DMS79 (cell line): ENCODE results near the gene KCTD3.

ENCODE experiments used
- DNase-seq: peaks from one replicate; lab custom pipeline; 2025; lab: John Stamatoyannopoulos, UW

Gene KCTD3

GRCh38 chr1:215606564-215607168 lies 39.6 kb downstream of the KCTD3 start:
- DNase-seq, result no peak

- no peak for DNase-seq
Observed at GRCh38 chr1:215607412-215607811, 40.3 kb downstream of the KCTD3 start.

GRCh38 chr1:215608646-215609045 lies 41.5 kb downstream of the KCTD3 start:
- no peak for DNase-seq

- no peak for DNase-seq
Observed at GRCh38 chr1:215612391-215612790, 45.3 kb downstream of the KCTD3 start.

- no peak for DNase-seq
Observed at GRCh38 chr1:215617979-215618378, 50.9 kb downstream of the KCTD3 start.

- no peak for DNase-seq
Observed at GRCh38 chr1:215623162-215623561, 56.1 kb downstream of the KCTD3 start.

- DNase-seq, result no peak
Observed at GRCh38 chr1:215625949-215626348, 58.8 kb downstream of the KCTD3 start.

- no peak for DNase-seq
Observed at GRCh38 chr1:215631040-215631439, 63.9 kb downstream of the KCTD3 start.

- DNase-seq, result no peak
Observed at GRCh38 chr1:215631489-215631888, 64.4 kb downstream of the KCTD3 start.

- no peak for DNase-seq
Observed at GRCh38 chr1:215635827-215636226, 68.7 kb downstream of the KCTD3 start.

- DNase-seq, result no peak
Observed at GRCh38 chr1:215636258-215636965, 69.3 kb downstream of the KCTD3 start.

- no peak for DNase-seq
Observed at GRCh38 chr1:215637041-215637573, 70.0 kb downstream of the KCTD3 start.

- DNase-seq, result no peak
Observed at GRCh38 chr1:215640429-215641148, 73.5 kb downstream of the KCTD3 start.

GRCh38 chr1:215643592-215644321 lies 76.7 kb downstream of the KCTD3 start:
- DNase-seq, result no peak

GRCh38 chr1:215645182-215645581 lies 78.1 kb downstream of the KCTD3 start:
- DNase-seq, result no peak

- no peak for DNase-seq
Observed at GRCh38 chr1:215645861-215646260, 78.8 kb downstream of the KCTD3 start.

- no peak for DNase-seq
Observed at GRCh38 chr1:215647738-215648137, 80.6 kb downstream of the KCTD3 start.

GRCh38 chr1:215648957-215649356 lies 81.9 kb downstream of the KCTD3 start:
- DNase-seq, result no peak

- DNase-seq, result no peak
Observed at GRCh38 chr1:215650446-215651149, 83.5 kb downstream of the KCTD3 start.

- no peak for DNase-seq
Observed at GRCh38 chr1:215651867-215652266, 84.8 kb downstream of the KCTD3 start.

GRCh38 chr1:215652371-215652770 lies 85.3 kb downstream of the KCTD3 start:
- no peak for DNase-seq

GRCh38 chr1:215657047-215657446 lies 89.9 kb downstream of the KCTD3 start:
- no peak for DNase-seq
